Measurements from ENCODE around the gene SHTN1. TPM values are rescaled to one million over a fixed set of nuclear protein-coding genes. Genes with fewer than 3 reads are reported as not detected.

The SHTN1 gene
- total and polyA plus RNA-seq, 2 experiments from 2014 or later = 6.7 to 8.0 TPM

GRCh38 chr10:116948530-116948870, 56.5 kb downstream of the SHTN1 start:
- no peaks in the 10 kb centered on the region for H3K9me2 ChIP-seq (ENCODE audit: insufficient read depth)
- TF ChIP-seq CTCF (conservative IDR thresholded peaks at IDR 0.05; ENCODE audit: low read depth in 2 of 2) (no peak), POLR2AphosphoS5 (IDR thresholded peaks at IDR 0.05; ENCODE audit: low read depth) (no peak), REST (IDR thresholded peaks at IDR 0.05; ENCODE audit: unreplicated experiment) (no peak), ZNF114 (CRISPR knock-in tag; IDR thresholded peaks at IDR 0.05) (no peak)
- H3K36me3 ChIP-seq (ENCODE audit: insufficient read depth) = no peaks in the 10 kb centered on the region
- no peaks in the 10 kb centered on the region for H3K79me2 ChIP-seq (replicated peaks; ENCODE audit: insufficient read depth)
- no peaks in the 10 kb centered on the region for H3K27me3 ChIP-seq (ENCODE audit: insufficient read depth)
- peak overlapping the region; percentile 91; the same call in 1 of the 2 replicates for H3K27ac Mint-ChIP-seq
- peaks cover 16% of the 10 kb centered on the region; the same call in 1 of the 2 replicates for H3K4me1 ChIP-seq (ENCODE audit: insufficient read depth)
- no peaks in the 10 kb centered on the region for H3K9me3 Mint-ChIP-seq
- H4K20me1 ChIP-seq (replicated peaks; ENCODE audit: insufficient read depth) = no peaks in the 10 kb centered on the region
- peak overlapping the region; percentile 1; the same call in 1 of the 2 replicates for H3K4me2 ChIP-seq
- H3K27me3 Mint-ChIP-seq (ENCODE audit: insufficient read depth, low read depth, poor library complexity) = no peaks in the 10 kb centered on the region
- ATAC-seq (no peak), DNase-seq (ENCODE audit: low spot score) (no peak)
- H3K4me3 Mint-ChIP-seq = no peak overlapping the region
- H3K36me3 Mint-ChIP-seq (ENCODE audit: low read depth) = no peaks in the 10 kb centered on the region
- H3K4me3 ChIP-seq = no peak overlapping the region
- peak overlapping the region; percentile 23 for H3K27ac ChIP-seq (ENCODE audit: low read depth)
- H3F3A ChIP-seq (replicated peaks; ENCODE audit: low read depth) = no peaks in the 10 kb centered on the region
- H3K4me1 Mint-ChIP-seq = peaks cover 19% of the 10 kb centered on the region
- H2AFZ ChIP-seq = no peak overlapping the region

GRCh38 chr10:116947841-116948529, 57.0 kb downstream of the SHTN1 start:
- no peaks in the 10 kb centered on the region for H3K36me3 ChIP-seq (ENCODE audit: insufficient read depth)
- Mint-ChIP-seq H3K36me3 (ENCODE audit: low read depth) (no peaks in the 10 kb centered on the region), H3K4me3 (0 out of 3 replicates have a peak overlapping the region, but pooled peaks have one; percentile 9), H3K4me1 (peaks cover 19% of the 10 kb centered on the region), H3K27ac (peak overlapping the region; percentile 91), H3K27me3 (ENCODE audit: insufficient read depth, low read depth, poor library complexity) (no peaks in the 10 kb centered on the region), H3K9me3 (no peaks in the 10 kb centered on the region)
- ATAC-seq (peak; percentile 81), DNase-seq (ENCODE audit: low spot score) (peak; percentile 74)
- H3F3A ChIP-seq (replicated peaks; ENCODE audit: low read depth) = no peaks in the 10 kb centered on the region
- H3K9me2 ChIP-seq (ENCODE audit: insufficient read depth) = no peaks in the 10 kb centered on the region
- H3K27ac ChIP-seq (ENCODE audit: low read depth) = peak overlapping the region; percentile 23
- peak overlapping the region; percentile 1 for H3K4me2 ChIP-seq
- H3K4me3 ChIP-seq = 0 out of 2 replicates have a peak overlapping the region, but pooled peaks have one; percentile 0
- H2AFZ ChIP-seq = no peak overlapping the region
- peaks cover 16% of the 10 kb centered on the region; the same call in 1 of the 2 replicates for H3K4me1 ChIP-seq (ENCODE audit: insufficient read depth)
- H3K79me2 ChIP-seq (replicated peaks; ENCODE audit: insufficient read depth) = no peaks in the 10 kb centered on the region
- H4K20me1 ChIP-seq (replicated peaks; ENCODE audit: insufficient read depth) = no peaks in the 10 kb centered on the region
- no peaks in the 10 kb centered on the region for H3K27me3 ChIP-seq (ENCODE audit: insufficient read depth)
- no peak for TF ChIP-seq ETS1 (IDR thresholded peaks at IDR 0.05)
- TF ChIP-seq REST (IDR thresholded peaks at IDR 0.05; ENCODE audit: unreplicated experiment) = no peak
